Upper lobe of left lung (tissue), 6 donors: ENCODE data around the gene PODXL2. TPM values are rescaled to one million over a fixed set of nuclear protein-coding genes. Genes with fewer than 3 reads are reported as not detected.
"Not testable (repeated sequence)": the region's sequence is repeated elsewhere in the genome, so short reads cannot be mapped to it uniquely, and the experiment has no call there.

Experiments
- ATAC-seq, 2 donors: fragments of 200-7000 bp; cut with Tn5 transposase; one replicate each; pipeline ENCODE4 v1.9.1; 2022; ENCODE audit warnings: mild to moderate bottlenecking in 2 of 2, moderate library complexity in 2 of 2; ENCODE audit not compliant: low FRiP score in 2 of 2
- DNase-seq, 2 donors: peaks; one replicate each; pipeline ENCODE4 v3.0.0-alpha.2; 2019 to 2020
- H3K27ac ChIP-seq, 4 donors: fragments of 200-600 bp; sonication (generic); one replicate each; pipeline ENCODE4 v1.5.1; 2016 to 2019
- H3K27me3 ChIP-seq, 4 donors: fragments of 200-600 bp; sonication (generic); one replicate each; pipeline ENCODE4 v1.5.1; 2017 to 2019
- H3K36me3 ChIP-seq, 4 donors: fragments of 200-600 bp; sonication (generic); one replicate each; pipeline ENCODE4 v1.5.1; 2016 to 2019
- H3K4me1 ChIP-seq, 4 donors: fragments of 200-600 bp; sonication (generic); one replicate each; pipeline ENCODE4 v1.5.1; 2018 to 2019
- H3K4me3 ChIP-seq, 4 donors: fragments of 200-600 bp; sonication (generic); one replicate each; pipeline ENCODE4 v1.5.1; 2017 to 2019; ENCODE audit warnings: mild to moderate bottlenecking in 2 of 4, moderate library complexity in 1 of 4
- H3K9me3 ChIP-seq, 4 donors: fragments of 200-600 bp; sonication (generic); one replicate each; pipeline ENCODE4 v1.5.1; 2018 to 2019
- EP300 ChIP-seq, 4 donors: sonication (generic); formaldehyde crosslinking; IDR thresholded peaks; one replicate each; pipeline ENCODE4 v1.5.1; 2017; ENCODE audit warnings: antibody characterized with exemption in 4 of 4, control low read depth in 2 of 4
- POLR2A ChIP-seq, 4 donors: fragments of 450-650 bp; IDR thresholded peaks; one replicate each; pipeline ENCODE4 v1.5.1; 2016 to 2017; ENCODE audit warnings: antibody characterized with exemption in 4 of 4, mild to moderate bottlenecking in 2 of 4
- POLR2AphosphoS5 ChIP-seq, 2 donors: sonication (generic); formaldehyde crosslinking; IDR thresholded peaks; one replicate each; pipeline ENCODE4 v1.5.1; 2017; ENCODE audit warnings: antibody characterized with exemption in 2 of 2
- WGBS, 2 donors: methylation state at CpG; one replicate each; pipeline ENCODE4 v1.1.5; 2017 to 2018; 5-methylcytosine and 5-hydroxymethylcytosine counted together
- total RNA-seq, 6 donors: library from RNA; depleted of rRNA in 4 of 6; stranded (reverse); fragments of >200 nt in 4 of 6; gene quantifications; one replicate each; pipeline versions ENCODE4 v1.1.0 to v1.2.1, GENCODE V29; 2016 to 2021
- TF ChIP-seq, protein P1 (sequence below), 6 experiments: fragments of 450-650 bp in 4 of 6; fragments of 200-600 bp in 2 of 6; sonication (generic) in 2 of 6; IDR thresholded peaks; one replicate each; pipeline ENCODE4 v1.5.1; 2016 to 2019; ENCODE audit warnings: antibody characterized with exemption in 6 of 6
- donor health status: DM: no; HTN: no; CAD: no; lungs with moderate emphysema.
- donor health status: DM: no; HTN: yes; CAD: no; lungs with severe emphysema.

The PODXL2 gene
- total RNA-seq, 6 donors from 2014 or later, result 1.0 to 5.1 (median 3.5) TPM

DNA sequence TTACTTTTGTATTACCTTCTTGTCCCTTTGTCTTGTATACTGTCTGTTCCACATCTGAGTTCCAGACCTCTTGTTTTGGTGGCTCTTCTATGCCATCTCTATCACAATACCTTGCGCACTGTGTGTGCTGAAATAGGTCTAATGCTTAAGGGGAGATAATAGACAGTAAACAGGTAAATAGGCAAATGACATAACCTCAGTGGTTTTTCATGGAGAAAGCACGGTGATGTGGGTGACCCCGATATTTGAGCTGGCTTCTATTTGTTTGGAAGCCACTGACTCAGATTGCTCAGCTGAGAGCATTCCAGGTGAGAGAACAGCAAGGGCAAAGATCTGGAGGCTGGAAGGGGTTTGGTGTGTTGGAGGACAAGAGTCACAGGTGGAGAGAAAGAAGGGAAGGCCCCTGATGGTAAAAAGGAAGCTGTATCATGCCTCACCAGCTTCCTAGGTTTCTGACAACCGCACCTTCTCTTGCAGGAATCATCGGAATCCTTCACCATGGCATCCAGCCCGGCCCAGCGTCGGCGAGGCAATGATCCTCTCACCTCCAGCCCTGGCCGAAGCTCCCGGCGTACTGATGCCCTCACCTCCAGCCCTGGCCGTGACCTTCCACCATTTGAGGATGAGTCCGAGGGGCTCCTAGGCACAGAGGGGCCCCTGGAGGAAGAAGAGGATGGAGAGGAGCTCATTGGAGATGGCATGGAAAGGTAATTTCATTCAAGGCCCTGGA lies 30.0 kb upstream of the PODXL2 start:
- Histone ChIP-seq H3K4me1 (peaks cover 8 to 18% (median 13%) of the 10 kb centered on the region in 4 donors), H3K27me3 (no peaks in the 10 kb centered on the region), H3K4me3 (peak overlapping the region in 3 of 4 donors; percentile 53 to 81 (median 71)), H3K36me3 (no peaks in the 10 kb centered on the region), H3K27ac (peak overlapping the region in 2 of 4 donors; percentile 79), H3K9me3 (no peaks in the 10 kb centered on the region)
- 57 to 63% methylated on average over 13 to 14 of the region's 14 CpGs for WGBS, 2 donors
- ATAC-seq (no peak), DNase-seq (peak in 1 of 2 donors; percentile 62)
- TF ChIP-seq, protein P1, sequence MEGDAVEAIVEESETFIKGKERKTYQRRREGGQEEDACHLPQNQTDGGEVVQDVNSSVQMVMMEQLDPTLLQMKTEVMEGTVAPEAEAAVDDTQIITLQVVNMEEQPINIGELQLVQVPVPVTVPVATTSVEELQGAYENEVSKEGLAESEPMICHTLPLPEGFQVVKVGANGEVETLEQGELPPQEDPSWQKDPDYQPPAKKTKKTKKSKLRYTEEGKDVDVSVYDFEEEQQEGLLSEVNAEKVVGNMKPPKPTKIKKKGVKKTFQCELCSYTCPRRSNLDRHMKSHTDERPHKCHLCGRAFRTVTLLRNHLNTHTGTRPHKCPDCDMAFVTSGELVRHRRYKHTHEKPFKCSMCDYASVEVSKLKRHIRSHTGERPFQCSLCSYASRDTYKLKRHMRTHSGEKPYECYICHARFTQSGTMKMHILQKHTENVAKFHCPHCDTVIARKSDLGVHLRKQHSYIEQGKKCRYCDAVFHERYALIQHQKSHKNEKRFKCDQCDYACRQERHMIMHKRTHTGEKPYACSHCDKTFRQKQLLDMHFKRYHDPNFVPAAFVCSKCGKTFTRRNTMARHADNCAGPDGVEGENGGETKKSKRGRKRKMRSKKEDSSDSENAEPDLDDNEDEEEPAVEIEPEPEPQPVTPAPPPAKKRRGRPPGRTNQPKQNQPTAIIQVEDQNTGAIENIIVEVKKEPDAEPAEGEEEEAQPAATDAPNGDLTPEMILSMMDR (IDR thresholded peaks at IDR 0.05), result no peak
- TF ChIP-seq POLR2AphosphoS5 (IDR thresholded peaks at IDR 0.05) (no peak), POLR2A (IDR thresholded peaks at IDR 0.05) (no peak), EP300 (IDR thresholded peaks at IDR 0.05) (no peak)

DNA sequence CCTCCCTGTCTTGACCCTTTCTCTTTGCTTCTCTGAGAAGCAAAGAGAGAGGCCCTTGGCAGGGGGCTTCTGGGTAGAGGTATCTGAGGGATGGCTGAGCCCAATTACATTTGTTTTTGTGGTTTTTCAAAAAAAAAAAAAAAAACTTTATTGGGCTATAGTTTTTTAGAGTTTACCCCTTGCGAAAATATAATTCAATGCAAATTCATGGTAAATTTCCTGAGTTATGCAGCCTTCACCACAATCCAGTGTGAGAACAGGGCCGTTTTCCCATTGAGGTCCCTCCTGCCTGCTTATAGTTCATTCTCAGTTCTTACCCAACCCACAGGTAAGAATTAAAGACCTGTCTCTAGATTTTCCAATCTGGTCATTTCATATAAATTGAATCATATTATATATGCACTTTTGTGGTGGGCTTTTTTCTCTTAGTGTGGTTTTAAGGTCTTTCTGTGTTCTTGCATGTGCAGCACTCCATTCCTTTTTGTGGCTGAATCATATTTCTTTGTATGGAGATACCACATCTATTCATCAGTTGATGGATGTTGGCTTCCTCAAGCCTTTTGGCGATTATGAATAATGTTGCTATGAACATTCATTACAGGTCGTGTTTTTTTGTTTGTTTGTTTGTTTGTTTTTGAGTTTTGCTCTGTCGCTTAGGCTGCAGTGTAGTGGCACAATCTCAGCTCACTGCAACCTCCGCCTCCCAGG lies 28.1 kb upstream of the PODXL2 start:
- Histone ChIP-seq H3K9me3 (no peaks in the 10 kb centered on the region), H3K27ac (no peak overlapping the region), H3K4me3 (no peak overlapping the region), H3K4me1 (peaks cover 8 to 18% (median 13%) of the 10 kb centered on the region in 4 donors), H3K27me3 (no peaks in the 10 kb centered on the region), H3K36me3 (peaks cover 0 to 14% (median under 1%) of the 10 kb centered on the region in 4 donors)
- ATAC-seq, result no peak
- WGBS, 2 donors, result 81 to 83% methylated on average over 6 of the region's 6 CpGs
- TF ChIP-seq, protein P1 (IDR thresholded peaks at IDR 0.05), result no peak
- TF ChIP-seq POLR2A (IDR thresholded peaks at IDR 0.05) (no peak), EP300 (IDR thresholded peaks at IDR 0.05) (no peak), POLR2AphosphoS5 (IDR thresholded peaks at IDR 0.05) (no peak)
- DNase-seq, result no peak

GRCh38 chr3:127604035-127604434 lies 24.9 kb upstream of the PODXL2 start:
- ATAC-seq, result no peak
- Histone ChIP-seq H3K36me3 (peaks cover 0 to 45% (median 22%) of the 10 kb centered on the region in 4 donors), H3K9me3 (no peaks in the 10 kb centered on the region), H3K4me1 (peaks cover 0 to 3% (median 1%) of the 10 kb centered on the region in 4 donors), H3K4me3 (no peak overlapping the region), H3K27me3 (no peaks in the 10 kb centered on the region), H3K27ac (no peak overlapping the region)
- TF ChIP-seq, protein P1 (IDR thresholded peaks at IDR 0.05), result no peak
- TF ChIP-seq EP300 (IDR thresholded peaks at IDR 0.05) (no peak), POLR2A (IDR thresholded peaks at IDR 0.05) (no peak), POLR2AphosphoS5 (IDR thresholded peaks at IDR 0.05) (no peak)
- WGBS, 2 donors, result 91 to 92% methylated on average over 7 of the region's 7 CpGs
- no peak for DNase-seq

DNA sequence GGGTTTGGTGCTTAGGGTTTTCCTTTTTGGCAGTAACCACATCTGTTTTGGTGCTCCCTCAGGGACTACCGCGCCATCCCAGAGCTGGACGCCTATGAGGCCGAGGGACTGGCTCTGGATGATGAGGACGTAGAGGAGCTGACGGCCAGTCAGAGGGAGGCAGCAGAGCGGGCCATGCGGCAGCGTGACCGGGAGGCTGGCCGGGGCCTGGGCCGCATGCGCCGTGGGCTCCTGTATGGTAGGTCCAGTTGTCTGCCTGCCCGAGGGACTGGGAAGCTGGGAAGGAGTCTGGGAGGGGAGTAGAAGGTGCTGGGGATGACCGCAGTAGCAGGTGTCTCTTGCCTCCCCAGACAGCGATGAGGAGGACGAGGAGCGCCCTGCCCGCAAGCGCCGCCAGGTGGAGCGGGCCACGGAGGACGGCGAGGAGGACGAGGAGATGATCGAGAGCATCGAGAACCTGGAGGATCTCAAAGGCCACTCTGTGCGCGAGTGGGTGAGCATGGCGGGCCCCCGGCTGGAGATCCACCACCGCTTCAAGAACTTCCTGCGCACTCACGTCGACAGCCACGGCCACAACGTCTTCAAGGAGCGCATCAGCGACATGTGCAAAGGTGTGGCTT lies 24.3 kb upstream of the PODXL2 start:
- TF ChIP-seq POLR2AphosphoS5 (IDR thresholded peaks at IDR 0.05) (no peak), EP300 (IDR thresholded peaks at IDR 0.05) (no peak), POLR2A (IDR thresholded peaks at IDR 0.05) (no peak)
- TF ChIP-seq, protein P1 (IDR thresholded peaks at IDR 0.05), result no peak
- DNase-seq, result peak in 1 of 2 donors; percentile 79
- no peak for ATAC-seq
- no peaks in the 10 kb centered on the region for H3K27me3 ChIP-seq
- H3K9me3 ChIP-seq, result no peaks in the 10 kb centered on the region
- 93 to 94% methylated on average over 41 of the region's 41 CpGs for WGBS, 2 donors
- peaks cover 0 to 47% (median 23%) of the 10 kb centered on the region in 4 donors for H3K36me3 ChIP-seq
- H3K4me1 ChIP-seq, result no peaks in the 10 kb centered on the region
- no peak overlapping the region for H3K4me3 ChIP-seq
- H3K27ac ChIP-seq, result no peak overlapping the region

GRCh38 chr3:127605547-127605946 lies 23.4 kb upstream of the PODXL2 start:
- not testable (repeated sequence) for H3K27me3 ChIP-seq, H3K9me3 ChIP-seq, DNase-seq, H3K4me1 ChIP-seq, ATAC-seq, H3K4me3 ChIP-seq, H3K27ac ChIP-seq
- WGBS, 2 donors, result 91 to 96% methylated on average over 7 of the region's 7 CpGs
- peaks cover 0 to 47% (median 23%) of the 10 kb centered on the region in 4 donors for H3K36me3 ChIP-seq
